OCI-LY7 (cell line): Measurements from ENCODE around the gene SNX25. TPM values are rescaled to one million over a fixed set of nuclear protein-coding genes. Genes with fewer than 3 reads are reported as not detected.
A peak's percentile ranks its signal among the peaks of the same experiment; 100 is the strongest.

ENCODE experiments used
- BruUV-seq: library from RNA; stranded (reverse); fragments of 400-500 nt; replicated peaks from 2 replicates; lab custom pipeline; 2021; lab: Mats Ljungman, UMichigan
- CTCF ChIA-PET: fragments of 300-600 bp; sonication (Branson Sonifier 250); formaldehyde crosslinking; loops from one replicate; lab custom pipeline; 2022; ENCODE audit warnings: antibody characterized with exemption; ENCODE audit not compliant: unreplicated experiment; lab: Charles Lee
- POLR2A ChIA-PET: fragments of 300-600 bp; sonication (Branson Sonifier 250); formaldehyde crosslinking; loops from one replicate; lab custom pipeline; 2022; ENCODE audit warnings: antibody characterized with exemption; lab: Charles Lee
- DNase-seq: peaks from one replicate; pipeline ENCODE4 v3.0.0-alpha.2; 2015; ENCODE audit warnings: low spot score
- H2AFZ ChIP-seq: fragments of 200-600 bp; sonication (generic), shearing (Covaris generic); 2 replicates; pipeline ENCODE4 v1.6.1; 2014; ENCODE audit warnings: mild to moderate bottlenecking, antibody characterized with exemption, low read length, moderate library complexity
- H3K27ac ChIP-seq: fragments of 200-600 bp; sonication (generic); 2 replicates; pipeline ENCODE4 v1.5.1; 2014; ENCODE audit warnings: mixed run types, low read depth, mild to moderate bottlenecking, moderate library complexity, low read length, inconsistent platforms; ENCODE audit not compliant: poor library complexity, severe bottlenecking
- H3K36me3 ChIP-seq: fragments of 200-600 bp; sonication (generic); 2 replicates; pipeline ENCODE4 v1.6.1; 2014; ENCODE audit warnings: mild to moderate bottlenecking, antibody characterized with exemption, low read length, moderate library complexity, mixed read lengths; ENCODE audit not compliant: insufficient read depth
- H3K4me1 ChIP-seq: fragments of 200-600 bp; sonication (generic); 2 replicates; pipeline ENCODE4 v1.5.1; 2014; ENCODE audit warnings: mild to moderate bottlenecking, low read length; ENCODE audit not compliant: insufficient read depth, poor library complexity, severe bottlenecking
- H3K4me2 ChIP-seq: fragments of 200-600 bp; sonication (generic); 2 replicates; pipeline ENCODE4 v1.6.1; 2014; ENCODE audit warnings: mild to moderate bottlenecking, low read length
- H3K4me3 ChIP-seq: fragments of 200-600 bp; sonication (generic); 2 replicates; pipeline ENCODE4 v1.5.1; 2014; ENCODE audit warnings: mild to moderate bottlenecking, low read depth, low read length; ENCODE audit not compliant: poor library complexity, severe bottlenecking
- H3K79me2 ChIP-seq: fragments of 200-600 bp; sonication (generic); 2 replicates; pipeline ENCODE4 v1.6.1; 2016; ENCODE audit warnings: low read depth, mild to moderate bottlenecking, low read length, moderate library complexity, mixed read lengths; ENCODE audit not compliant: insufficient read depth
- H3K9me2 ChIP-seq: fragments of 200-600 bp; sonication (generic); 2 replicates; pipeline ENCODE4 v1.6.1; 2016; ENCODE audit warnings: mild to moderate bottlenecking, low read length, mixed read lengths; ENCODE audit not compliant: insufficient read depth
- H3K9me3 ChIP-seq: fragments of 200-600 bp; sonication (generic); 2 replicates; pipeline ENCODE4 v1.6.1; 2014; ENCODE audit warnings: mild to moderate bottlenecking, mixed run types, low read length, mixed read lengths
- H4K20me1 ChIP-seq: fragments of 200-600 bp; sonication (generic); 2 replicates; pipeline ENCODE4 v1.6.1; 2014; ENCODE audit warnings: mild to moderate bottlenecking, antibody characterized with exemption, low read length, moderate library complexity, mixed read lengths; ENCODE audit not compliant: insufficient read depth
- CTCF ChIP-seq: fragments of 200-600 bp; sonication (generic); conservative IDR thresholded peaks from 2 replicates; pipeline ENCODE4 v1.5.1; 2014; ENCODE audit warnings: mild to moderate bottlenecking, antibody characterized with exemption, low read length, moderate library complexity, mixed read lengths
- EZH2phosphoT487 ChIP-seq: fragments of 200-600 bp; sonication (generic); IDR thresholded peaks from 2 replicates; pipeline ENCODE4 v1.6.1; 2018; ENCODE audit warnings: low read depth, borderline replicate concordance, mild to moderate bottlenecking, mixed run types, antibody characterized with exemption, low read length, moderate library complexity, mixed read lengths
- intact Hi-C: fragments of 100-400 bp; cut with micrococcal nuclease; formaldehyde crosslinking; loops from one replicate; pipeline ENCODE4 v1.10.0; 2022; ENCODE audit not compliant: unreplicated experiment
- total RNA-seq, 2 experiments: library from RNA; depleted of rRNA in 1 of 2; stranded (reverse); fragments of >200 nt in 1 of 2; shearing (Covaris generic) in 1 of 2; gene quantifications; 2 replicates each; pipeline ENCODE4 v1.2.3, GENCODE V29; 2014 to 2022

The SNX25 gene
- total RNA-seq, 2 experiments from 2014 or later = 33.7 to 55.6 TPM

GRCh38 chr4:185259719-185260118 is 50.3 kb downstream of the SNX25 start:
- no peaks in the 10 kb centered on the region for H3K9me3 ChIP-seq
- ChIA-PET POLR2A (interaction anchor here (0.6 to 2.1 kb wide), 12 partner anchors 9 to 864 kb away, joined by 3 to 7 read pairs (median 3); no protein-coding TSS in a partner anchor), CTCF (interaction anchor here (0.8 kb wide), 1 partner anchor 49 kb away, joined by 3 read pairs; no protein-coding TSS in a partner anchor)
- intact Hi-C loops = no loop called here
- H3K9me2 ChIP-seq = no peaks in the 10 kb centered on the region
- no peak overlapping the region for H3K4me3 ChIP-seq
- peak overlapping the region; percentile 27 for H3K27ac ChIP-seq
- no peaks in the 10 kb centered on the region for H4K20me1 ChIP-seq
- DNase-seq = no peak
- no peak for TF ChIP-seq CTCF
- no peak for TF ChIP-seq EZH2phosphoT487
- peaks cover 35% of the 10 kb centered on the region for H3K79me2 ChIP-seq
- H3K4me1 ChIP-seq = peaks cover 97% of the 10 kb centered on the region
- H2AFZ ChIP-seq = no peak overlapping the region
- peaks cover 14% of the 10 kb centered on the region for H3K36me3 ChIP-seq
- peak overlapping the region; percentile 39; the same call in 1 of the 2 replicates for H3K4me2 ChIP-seq
- BruUV-seq = no TSS peak

- no peak for DNase-seq
- no peaks in the 10 kb centered on the region for H3K9me2 ChIP-seq
- no peak overlapping the region for H2AFZ ChIP-seq
- no peak for TF ChIP-seq EZH2phosphoT487
- no peak for TF ChIP-seq CTCF
- intact Hi-C loops = loop anchor here (2.0 kb wide), 2 partner anchors 43 to 49 kb away; no protein-coding TSS in a partner anchor
- H3K79me2 ChIP-seq = peaks cover 33% of the 10 kb centered on the region
- no peak overlapping the region for H3K4me3 ChIP-seq
- peaks cover 27% of the 10 kb centered on the region for H3K36me3 ChIP-seq
- no peaks in the 10 kb centered on the region for H3K9me3 ChIP-seq
- peaks cover 97% of the 10 kb centered on the region for H3K4me1 ChIP-seq
- H3K4me2 ChIP-seq = peak overlapping the region; percentile 72
- no peaks in the 10 kb centered on the region for H4K20me1 ChIP-seq
- H3K27ac ChIP-seq = peak overlapping the region; percentile 79
- no TSS peak for BruUV-seq
- POLR2A ChIA-PET = interaction anchor here (0.7 to 1.6 kb wide), 5 partner anchors 10 to 132 kb away, joined by 3 to 8 read pairs (median 4); no protein-coding TSS in a partner anchor
- CTCF ChIA-PET = no interaction called here
Measured at GRCh38 chr4:185261946-185262345, 52.5 kb downstream of the SNX25 start.

GRCh38 chr4:185263419-185263818 is 54.0 kb downstream of the SNX25 start:
- Histone ChIP-seq H3K36me3 (peaks cover 40% of the 10 kb centered on the region), H3K4me1 (peaks cover 83% of the 10 kb centered on the region), H3K27ac (peak overlapping the region; percentile 79), H3K9me2 (no peaks in the 10 kb centered on the region), H2AFZ (peak overlapping the region; percentile 65), H3K4me3 (peak overlapping the region; percentile 28), H3K4me2 (peak overlapping the region; percentile 72), H3K9me3 (no peaks in the 10 kb centered on the region), H3K79me2 (peaks cover 24% of the 10 kb centered on the region; the same call in 1 of the 2 replicates), H4K20me1 (no peaks in the 10 kb centered on the region)
- TF ChIP-seq CTCF (no peak), EZH2phosphoT487 (no peak)
- CTCF ChIA-PET = no interaction called here
- DNase-seq = peak; percentile 67
- intact Hi-C loops = loop anchor here (2.0 kb wide), 2 partner anchors 41 to 51 kb away; no protein-coding TSS in a partner anchor
- BruUV-seq = no TSS peak
- POLR2A ChIA-PET = interaction anchor here (0.7 to 2.2 kb wide), 13 partner anchors 9 to 216 kb away, joined by 3 to 12 read pairs (median 4); no protein-coding TSS in a partner anchor
